Measurements from ENCODE around the gene KIRREL3.

KIRREL3 gene

GRCh38 chr11:126418887-126419286 lies 581.7 kb downstream of the KIRREL3 start:
- no peak for TF ChIP-seq CTCF (IDR thresholded peaks at IDR 0.05; ENCODE audit: low read depth, low read length)
- no peak overlapping the region for H3K4me3 ChIP-seq (ENCODE audit: low read depth, low read length)
- in situ Hi-C loops (cut with HindIII; ENCODE audit: low sequenced_read_pairs) = no loop called here
- no peak for DNase-seq (ENCODE audit: low read depth, low spot score)

DNA sequence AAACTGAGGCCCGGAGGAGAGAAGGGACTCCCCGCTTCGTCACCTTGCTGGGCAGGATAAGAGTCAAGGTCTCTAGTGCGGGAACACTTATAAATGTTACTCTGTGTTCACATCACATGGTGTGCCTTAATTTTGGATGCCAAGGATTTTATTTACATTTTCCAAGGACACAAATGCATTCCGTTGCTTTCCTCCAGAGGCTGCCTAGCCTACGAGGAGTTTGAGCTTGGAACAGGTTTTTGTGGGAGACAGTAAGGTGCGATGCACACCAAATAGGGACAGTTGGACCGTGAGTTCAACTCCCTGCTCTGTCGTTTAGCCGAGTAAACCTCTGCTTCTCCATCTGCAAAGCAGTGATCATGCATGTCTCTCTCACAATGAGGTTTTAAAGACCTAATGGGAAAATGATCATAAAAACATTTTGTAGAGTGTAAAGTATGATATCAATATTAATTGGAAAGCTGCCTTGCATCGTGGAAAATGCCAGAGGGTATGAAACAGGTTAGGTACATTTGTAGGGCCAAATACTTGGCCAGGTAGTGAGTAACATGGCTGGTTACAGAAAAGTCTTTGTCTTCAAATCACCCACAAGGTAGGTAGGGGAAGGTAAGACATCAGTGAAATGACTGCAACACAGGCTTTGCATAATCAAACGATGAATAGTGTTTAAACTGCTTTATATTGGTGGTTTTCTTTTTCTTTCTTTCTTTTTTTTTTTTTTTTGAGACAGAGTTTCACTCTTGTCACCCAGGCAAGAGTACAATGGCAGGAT lies 583.3 kb downstream of the KIRREL3 start:
- DNase-seq (ENCODE audit: low read depth, low spot score) = no peak
- TF ChIP-seq CTCF (IDR thresholded peaks at IDR 0.05; ENCODE audit: low read depth, low read length) = no peak
- H3K4me3 ChIP-seq (ENCODE audit: low read depth, low read length) = peak overlapping the region; percentile 31
- in situ Hi-C loops (cut with HindIII; ENCODE audit: low sequenced_read_pairs) = no loop called here

DNA sequence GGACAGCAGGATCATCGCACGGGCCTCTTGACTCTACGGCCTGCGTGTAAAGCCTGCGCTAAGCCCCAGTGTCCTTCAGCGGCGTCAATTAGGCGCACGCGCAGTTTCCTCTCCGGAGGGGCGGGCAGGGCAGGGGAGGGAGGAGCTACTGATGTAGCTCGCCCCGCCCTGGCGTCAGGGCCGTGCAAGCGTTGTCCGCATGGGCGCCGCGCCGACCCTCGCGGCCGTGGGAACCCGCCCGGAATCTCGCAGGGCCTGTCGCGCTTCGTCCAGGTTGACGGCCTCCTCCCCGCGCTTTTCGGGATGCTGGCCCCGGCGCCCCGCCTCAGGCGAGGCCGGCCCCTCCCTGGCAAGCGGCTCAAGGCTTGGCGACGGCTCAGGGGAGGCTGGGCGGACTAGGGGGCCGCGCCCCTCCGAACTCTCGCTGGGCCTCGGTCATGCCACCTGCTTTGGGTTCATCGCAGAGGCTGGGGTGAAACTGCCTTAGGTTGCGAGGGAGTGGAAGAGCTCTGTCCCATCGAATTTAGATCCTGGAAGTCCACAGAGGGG lies 584.0 kb downstream of the KIRREL3 start:
- DNase-seq (ENCODE audit: low read depth, low spot score) = peak; percentile 85
- H3K4me3 ChIP-seq (ENCODE audit: low read depth, low read length) = peak overlapping the region; percentile 31
- no peak for TF ChIP-seq CTCF (IDR thresholded peaks at IDR 0.05; ENCODE audit: low read depth, low read length)
- in situ Hi-C loops (cut with HindIII; ENCODE audit: low sequenced_read_pairs) = no loop called here

DNA sequence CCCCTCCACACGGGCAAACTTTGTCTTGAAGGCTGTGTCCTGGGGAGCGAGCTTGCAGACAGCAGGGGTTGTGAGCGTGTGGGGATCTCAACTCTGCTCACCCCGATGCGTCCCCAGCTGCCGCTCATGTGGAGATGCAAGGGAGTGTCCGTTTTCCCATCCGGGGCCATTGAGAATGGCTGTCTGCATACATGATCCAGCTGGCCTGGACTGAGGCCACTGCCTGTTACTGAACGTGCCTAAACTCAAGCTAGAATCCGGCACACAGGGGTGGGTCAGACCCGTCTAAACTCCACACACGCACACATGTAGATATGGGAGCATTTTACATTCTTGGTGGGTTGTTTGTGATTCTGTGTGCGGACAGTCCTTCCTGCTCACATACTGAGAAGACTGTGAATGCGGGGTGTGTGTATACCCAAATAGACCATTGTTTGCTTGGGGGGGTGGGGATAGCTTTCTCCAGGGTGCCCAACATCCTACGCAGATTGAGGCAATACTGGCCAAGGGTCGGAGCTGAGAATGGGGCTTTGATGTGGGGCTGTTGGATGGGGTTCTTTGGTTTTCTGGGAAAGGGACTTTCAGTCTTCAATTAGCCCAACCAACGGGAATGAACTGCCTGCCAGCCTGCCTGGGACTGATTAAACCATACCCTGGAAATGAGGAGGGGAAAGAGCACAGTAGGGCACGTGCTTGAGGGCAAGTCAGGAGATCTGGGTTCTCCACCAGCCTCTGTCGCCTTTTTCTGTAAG lies 584.7 kb downstream of the KIRREL3 start:
- TF ChIP-seq CTCF (IDR thresholded peaks at IDR 0.05; ENCODE audit: low read depth, low read length) = no peak
- in situ Hi-C loops (cut with HindIII; ENCODE audit: low sequenced_read_pairs) = no loop called here
- DNase-seq (ENCODE audit: low read depth, low spot score) = no peak
- H3K4me3 ChIP-seq (ENCODE audit: low read depth, low read length) = peak overlapping the region; percentile 31

DNA sequence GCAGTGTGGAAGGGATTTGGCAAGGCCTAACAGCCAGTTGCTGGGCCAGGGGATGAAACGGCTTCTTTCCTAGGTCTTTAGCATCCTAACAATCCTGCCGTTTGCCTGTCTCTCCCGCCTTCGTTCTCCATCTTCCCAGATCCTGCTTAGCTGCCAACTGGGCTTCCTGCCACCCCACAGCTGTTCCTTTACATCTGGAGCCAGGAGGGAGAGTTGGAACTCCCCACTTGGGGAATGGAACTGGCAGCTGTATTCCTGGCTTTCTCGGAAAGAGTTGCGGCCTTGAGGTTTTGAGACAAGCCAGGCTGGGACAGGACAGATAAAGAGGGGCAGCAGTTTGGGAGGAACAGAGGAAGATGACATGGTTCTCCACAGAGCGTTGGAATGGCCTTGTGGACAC lies 585.4 kb downstream of the KIRREL3 start:
- TF ChIP-seq CTCF (IDR thresholded peaks at IDR 0.05; ENCODE audit: low read depth, low read length) = no peak
- no peak overlapping the region for H3K4me3 ChIP-seq (ENCODE audit: low read depth, low read length)
- no peak for DNase-seq (ENCODE audit: low read depth, low spot score)
- in situ Hi-C loops (cut with HindIII; ENCODE audit: low sequenced_read_pairs) = no loop called here

DNA sequence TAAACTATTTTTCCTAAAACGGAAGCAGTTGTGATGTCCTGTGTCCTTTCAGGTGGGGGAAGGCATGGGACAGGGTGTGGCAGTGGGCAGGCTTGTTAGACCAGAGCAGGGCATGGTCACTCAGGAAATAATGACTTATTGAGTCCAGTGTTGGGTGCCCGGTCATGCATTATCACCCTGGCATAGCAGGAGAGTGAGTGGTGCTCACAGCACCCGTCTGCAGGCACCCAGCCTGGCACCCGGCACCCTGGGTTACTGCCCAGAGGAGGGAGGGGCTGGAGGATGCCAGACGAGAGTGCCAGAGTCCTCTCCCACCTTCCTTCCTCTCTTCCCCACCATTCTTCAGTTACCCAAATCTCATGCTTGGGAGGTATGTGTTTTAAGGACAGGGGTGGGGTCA lies 586.0 kb downstream of the KIRREL3 start:
- TF ChIP-seq CTCF (IDR thresholded peaks at IDR 0.05; ENCODE audit: low read depth, low read length) = no peak
- in situ Hi-C loops (cut with HindIII; ENCODE audit: low sequenced_read_pairs) = no loop called here
- DNase-seq (ENCODE audit: low read depth, low spot score) = no peak
- no peak overlapping the region for H3K4me3 ChIP-seq (ENCODE audit: low read depth, low read length)

Measured in astrocyte of the spinal cord (primary cell).